HEK293 (cell line): ENCODE data around the gene ZNF577.
A peak's percentile ranks its signal among the peaks of the same experiment; 100 is the strongest.

Experiments used
- CTCF ChIA-PET: fragments of 350-600 bp; formaldehyde crosslinking; extraction: SDS; loops from one replicate; lab custom pipeline; 2021; ENCODE audit warnings: antibody characterized with exemption; lab: Yijun Ruan, JAX
- POLR2A ChIA-PET: fragments of 300-600 bp; formaldehyde crosslinking; extraction: SDS; loops from one replicate; lab custom pipeline; 2020; ENCODE audit warnings: antibody characterized with exemption, inconsistent platforms; lab: Yijun Ruan, JAX
- H3K27ac ChIP-seq: fragments of 200-500 bp; sonication (Bioruptor generic); 2 replicates; pipeline ENCODE4 v1.5.1; 2014; ENCODE audit warnings: low read depth, low read length, control low read depth, inconsistent platforms; ENCODE audit errors: extremely low read depth
- H3K36me3 ChIP-seq, 2 experiments: fragments of 200-500 bp in 1 of 2; sonication (Bioruptor generic) in 1 of 2; 1 replicate in 1 of 2; 2 replicates in 1 of 2; pipeline ENCODE4 v1.5.1; 2014 to 2017; ENCODE audit warnings: inconsistent platforms in 2 of 2, low read length in 2 of 2; ENCODE audit not compliant: control insufficient read depth in 2 of 2, insufficient read depth in 1 of 2
- H3K4me1 ChIP-seq: fragments of 200-500 bp; sonication (Bioruptor generic); 2 replicates; pipeline ENCODE4 v1.5.1; 2014; ENCODE audit warnings: mild to moderate bottlenecking, low read length, inconsistent platforms; ENCODE audit not compliant: control insufficient read depth, insufficient read depth
- H3K4me3 ChIP-seq: 2 replicates; pipeline ENCODE4 v1.5.1; 2011; ENCODE audit warnings: low read depth, mild to moderate bottlenecking, control low read depth, low read length, moderate library complexity
- H3K9me3 ChIP-seq: fragments of 200-500 bp; sonication (Bioruptor generic); 2 replicates; pipeline ENCODE4 v1.5.1; 2014; ENCODE audit warnings: low read depth, low read length, inconsistent platforms; ENCODE audit not compliant: control insufficient read depth, insufficient read depth
- KLF8 ChIP-seq: fragments of 450-650 bp; formaldehyde crosslinking; IDR thresholded peaks from 2 replicates; pipeline ENCODE4 v1.5.1; 2016; ENCODE audit warnings: missing biosample characterization, missing genetic modification characterization
- MEIS1 ChIP-seq: sonication (generic); formaldehyde crosslinking; IDR thresholded peaks from 2 replicates; pipeline ENCODE4 v1.8.1; 2022; ENCODE audit warnings: missing genetic modification reagents, mild to moderate bottlenecking, borderline replicate concordance
- PRDM2 ChIP-seq: fragments of 450-650 bp; formaldehyde crosslinking; IDR thresholded peaks from 2 replicates; pipeline ENCODE4 v1.5.1; 2016; ENCODE audit warnings: missing biosample characterization, missing genetic modification characterization, borderline replicate concordance
- SETDB1 ChIP-seq: IDR thresholded peaks from one replicate; pipeline ENCODE4 v1.6.1; 2017; ENCODE audit warnings: mild to moderate bottlenecking, low read length, moderate library complexity, mixed read lengths; ENCODE audit not compliant: insufficient read length
- TRIM28 ChIP-seq: IDR thresholded peaks from 2 replicates; pipeline ENCODE4 v1.6.1; 2011; ENCODE audit warnings: low read length, control low read depth, borderline replicate concordance
- ZBTB21 ChIP-seq: fragments of 450-650 bp; formaldehyde crosslinking; IDR thresholded peaks from 2 replicates; pipeline ENCODE4 v1.5.1; 2017; ENCODE audit warnings: missing biosample characterization, missing genetic modification characterization
- ZBTB44 ChIP-seq: fragments of 450-650 bp; IDR thresholded peaks from 2 replicates; pipeline ENCODE4 v1.5.1; 2018; ENCODE audit warnings: missing biosample characterization, mild to moderate bottlenecking, missing genetic modification characterization
- ZFP69B ChIP-seq: fragments of 450-650 bp; formaldehyde crosslinking; IDR thresholded peaks from 2 replicates; pipeline ENCODE4 v1.5.1; 2016; ENCODE audit warnings: missing biosample characterization, missing genetic modification characterization
- ZIC2 ChIP-seq: fragments of 450-650 bp; formaldehyde crosslinking; IDR thresholded peaks from 2 replicates; pipeline ENCODE4 v1.5.1; 2016; ENCODE audit warnings: missing biosample characterization, missing genetic modification characterization
- ZNF155 ChIP-seq: fragments of 450-650 bp; formaldehyde crosslinking; IDR thresholded peaks from 2 replicates; pipeline ENCODE4 v1.5.1; 2016; ENCODE audit warnings: missing biosample characterization, missing genetic modification characterization
- ZNF214 ChIP-seq: fragments of 450-650 bp; formaldehyde crosslinking; IDR thresholded peaks from 2 replicates; pipeline ENCODE4 v1.5.1; 2017; ENCODE audit warnings: missing biosample characterization, mild to moderate bottlenecking, missing genetic modification characterization, borderline replicate concordance
- ZNF223 ChIP-seq: fragments of 450-650 bp; formaldehyde crosslinking; IDR thresholded peaks from 2 replicates; pipeline ENCODE4 v1.5.1; 2016; ENCODE audit warnings: missing biosample characterization, missing genetic modification characterization
- ZNF266 ChIP-seq: fragments of 450-650 bp; formaldehyde crosslinking; IDR thresholded peaks from 2 replicates; pipeline ENCODE4 v1.5.1; 2016; ENCODE audit warnings: missing biosample characterization, missing genetic modification characterization, low read depth
- ZNF274 ChIP-seq, 2 experiments: fragments of 200-500 bp in 1 of 2; fragments of 450-650 bp in 1 of 2; sonication (Bioruptor generic) in 1 of 2; formaldehyde crosslinking in 1 of 2; IDR thresholded peaks; 2 replicates each; pipeline versions ENCODE4 v1.5.1 to v1.6.1; 2014 to 2016; ENCODE audit warnings: borderline replicate concordance in 1 of 2, inconsistent platforms in 1 of 2, low read length in 1 of 2, missing biosample characterization in 1 of 2, missing genetic modification characterization in 1 of 2
- ZNF366 ChIP-seq: fragments of 450-650 bp; formaldehyde crosslinking; conservative IDR thresholded peaks from 2 replicates; pipeline ENCODE4 v1.5.1; 2016; ENCODE audit warnings: missing biosample characterization, missing genetic modification characterization
- ZNF37A ChIP-seq: fragments of 450-650 bp; IDR thresholded peaks from 2 replicates; pipeline ENCODE4 v1.5.1; 2018; ENCODE audit warnings: missing biosample characterization, missing genetic modification characterization
- ZNF529 ChIP-seq: fragments of 450-650 bp; formaldehyde crosslinking; IDR thresholded peaks from 2 replicates; pipeline ENCODE4 v1.5.1; 2017; ENCODE audit warnings: missing genetic modification characterization, missing biosample characterization; ENCODE audit not compliant: insufficient replicate concordance
- TF ChIP-seq, protein P1 (sequence below): fragments of 450-650 bp; formaldehyde crosslinking; IDR thresholded peaks from 2 replicates; pipeline ENCODE4 v1.5.1; 2016; ENCODE audit warnings: missing biosample characterization, missing genetic modification characterization
- TF ChIP-seq, protein P2 (sequence below): fragments of 450-650 bp; formaldehyde crosslinking; IDR thresholded peaks from 2 replicates; pipeline ENCODE4 v1.5.1; 2016; ENCODE audit warnings: missing biosample characterization, missing genetic modification characterization
- TF ChIP-seq, protein P3 (sequence below): fragments of 450-650 bp; formaldehyde crosslinking; IDR thresholded peaks from 2 replicates; pipeline ENCODE4 v1.5.1; 2016; ENCODE audit warnings: missing biosample characterization, missing genetic modification characterization, low read depth

Gene ZNF577

DNA sequence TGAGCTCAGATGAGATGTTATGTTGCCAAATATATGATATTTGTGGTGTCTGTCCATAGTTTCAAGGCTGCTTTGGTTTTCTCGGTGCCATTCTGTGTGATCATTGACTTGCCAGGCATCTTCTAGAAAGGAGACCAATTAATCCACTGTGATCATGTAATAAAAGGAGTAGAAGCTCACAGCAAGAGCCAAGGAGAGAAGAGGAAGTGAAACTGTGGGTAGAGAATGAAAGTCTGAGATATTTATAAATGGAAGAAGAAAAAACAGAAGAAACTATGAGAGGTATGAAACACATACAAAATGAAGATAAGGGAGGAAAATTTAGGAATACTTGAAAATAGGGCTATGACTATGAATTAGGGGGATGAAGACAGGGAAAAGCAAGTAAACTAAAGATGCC lies 28.4 kb upstream of the ZNF577 start:
- ChIA-PET CTCF (interaction anchor here (0.6 kb wide), 1 partner anchor 321 kb away, joined by 3 read pairs; no protein-coding TSS in a partner anchor), POLR2A (no interaction called here)
- no peaks in the 10 kb centered on the region for H3K4me1 ChIP-seq
- no peaks in the 10 kb centered on the region for H3K36me3 ChIP-seq
- H3K27ac ChIP-seq = no peak overlapping the region
- TF ChIP-seq, protein P1, sequence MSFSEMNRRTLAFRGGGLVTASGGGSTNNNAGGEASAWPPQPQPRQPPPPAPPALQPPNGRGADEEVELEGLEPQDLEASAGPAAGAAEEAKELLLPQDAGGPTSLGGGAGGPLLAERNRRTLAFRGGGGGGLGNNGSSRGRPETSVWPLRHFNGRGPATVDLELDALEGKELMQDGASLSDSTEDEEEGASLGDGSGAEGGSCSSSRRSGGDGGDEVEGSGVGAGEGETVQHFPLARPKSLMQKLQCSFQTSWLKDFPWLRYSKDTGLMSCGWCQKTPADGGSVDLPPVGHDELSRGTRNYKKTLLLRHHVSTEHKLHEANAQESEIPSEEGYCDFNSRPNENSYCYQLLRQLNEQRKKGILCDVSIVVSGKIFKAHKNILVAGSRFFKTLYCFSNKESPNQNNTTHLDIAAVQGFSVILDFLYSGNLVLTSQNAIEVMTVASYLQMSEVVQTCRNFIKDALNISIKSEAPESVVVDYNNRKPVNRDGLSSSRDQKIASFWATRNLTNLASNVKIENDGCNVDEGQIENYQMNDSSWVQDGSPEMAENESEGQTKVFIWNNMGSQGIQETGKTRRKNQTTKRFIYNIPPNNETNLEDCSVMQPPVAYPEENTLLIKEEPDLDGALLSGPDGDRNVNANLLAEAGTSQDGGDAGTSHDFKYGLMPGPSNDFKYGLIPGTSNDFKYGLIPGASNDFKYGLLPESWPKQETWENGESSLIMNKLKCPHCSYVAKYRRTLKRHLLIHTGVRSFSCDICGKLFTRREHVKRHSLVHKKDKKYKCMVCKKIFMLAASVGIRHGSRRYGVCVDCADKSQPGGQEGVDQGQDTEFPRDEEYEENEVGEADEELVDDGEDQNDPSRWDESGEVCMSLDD (tag by site-specific recombination) = no peak
- TF ChIP-seq ZFP69B (tag by site-specific recombination) (no peak), ZNF155 (tag by site-specific recombination) (no peak), ZNF37A (tag by site-specific recombination) (no peak), ZNF266 (tag by site-specific recombination) (no peak), ZNF366 (no peak), MEIS1 (CRISPR knock-in tag) (no peak), ZBTB44 (tag by site-specific recombination) (no peak), KLF8 (no peak), ZIC2 (tag by site-specific recombination) (no peak), ZBTB21 (tag by site-specific recombination) (no peak), ZNF223 (tag by site-specific recombination) (no peak), ZNF214 (no peak), ZNF529 (tag by site-specific recombination) (no peak)
- TF ChIP-seq, protein P2, sequence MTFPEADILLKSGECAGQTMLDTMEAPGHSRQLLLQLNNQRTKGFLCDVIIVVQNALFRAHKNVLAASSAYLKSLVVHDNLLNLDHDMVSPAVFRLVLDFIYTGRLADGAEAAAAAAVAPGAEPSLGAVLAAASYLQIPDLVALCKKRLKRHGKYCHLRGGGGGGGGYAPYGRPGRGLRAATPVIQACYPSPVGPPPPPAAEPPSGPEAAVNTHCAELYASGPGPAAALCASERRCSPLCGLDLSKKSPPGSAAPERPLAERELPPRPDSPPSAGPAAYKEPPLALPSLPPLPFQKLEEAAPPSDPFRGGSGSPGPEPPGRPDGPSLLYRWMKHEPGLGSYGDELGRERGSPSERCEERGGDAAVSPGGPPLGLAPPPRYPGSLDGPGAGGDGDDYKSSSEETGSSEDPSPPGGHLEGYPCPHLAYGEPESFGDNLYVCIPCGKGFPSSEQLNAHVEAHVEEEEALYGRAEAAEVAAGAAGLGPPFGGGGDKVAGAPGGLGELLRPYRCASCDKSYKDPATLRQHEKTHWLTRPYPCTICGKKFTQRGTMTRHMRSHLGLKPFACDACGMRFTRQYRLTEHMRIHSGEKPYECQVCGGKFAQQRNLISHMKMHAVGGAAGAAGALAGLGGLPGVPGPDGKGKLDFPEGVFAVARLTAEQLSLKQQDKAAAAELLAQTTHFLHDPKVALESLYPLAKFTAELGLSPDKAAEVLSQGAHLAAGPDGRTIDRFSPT = no peak
- TF ChIP-seq, protein P3, sequence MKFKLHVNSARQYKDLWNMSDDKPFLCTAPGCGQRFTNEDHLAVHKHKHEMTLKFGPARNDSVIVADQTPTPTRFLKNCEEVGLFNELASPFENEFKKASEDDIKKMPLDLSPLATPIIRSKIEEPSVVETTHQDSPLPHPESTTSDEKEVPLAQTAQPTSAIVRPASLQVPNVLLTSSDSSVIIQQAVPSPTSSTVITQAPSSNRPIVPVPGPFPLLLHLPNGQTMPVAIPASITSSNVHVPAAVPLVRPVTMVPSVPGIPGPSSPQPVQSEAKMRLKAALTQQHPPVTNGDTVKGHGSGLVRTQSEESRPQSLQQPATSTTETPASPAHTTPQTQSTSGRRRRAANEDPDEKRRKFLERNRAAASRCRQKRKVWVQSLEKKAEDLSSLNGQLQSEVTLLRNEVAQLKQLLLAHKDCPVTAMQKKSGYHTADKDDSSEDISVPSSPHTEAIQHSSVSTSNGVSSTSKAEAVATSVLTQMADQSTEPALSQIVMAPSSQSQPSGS (tag by site-specific recombination) = no peak
- TF ChIP-seq, all 188 proteins: peak for 0
- Histone ChIP-seq H3K4me3 (no peak overlapping the region), H3K9me3 (no peaks in the 10 kb centered on the region)

- POLR2A ChIA-PET = no interaction called here
- H3K4me3 ChIP-seq = no peak overlapping the region
- CTCF ChIA-PET = no interaction called here
- TF ChIP-seq SETDB1 (peak; percentile 95), PRDM2 (tag by site-specific recombination) (no peak), TRIM28 (peak; percentile 92; the same call in 1 of the 2 replicates), ZNF274 (IDR thresholded peaks at IDR 0.05; ENCODE audit: low read length) (peak; percentile 25), ZNF274 (tag by site-specific recombination; IDR thresholded peaks at IDR 0.05; ENCODE audit: borderline replicate concordance) (peak; percentile 90; the same call in 1 of the 2 replicates)
- TF ChIP-seq, all 188 proteins: peak for 3
- no peak overlapping the region for H3K27ac ChIP-seq
- H3K4me1 ChIP-seq = no peaks in the 10 kb centered on the region
- no peaks in the 10 kb centered on the region for H3K36me3 ChIP-seq
- no peaks in the 10 kb centered on the region for H3K9me3 ChIP-seq
These were observed 27.6 kb upstream of the ZNF577 start for GRCh38 chr19:51915324-51915867.
